ENCODE data around the gene GADD45GIP1.

GRCh38 chr19:12995596-12996405 lies 38.8 kb upstream of the GADD45GIP1 start:
- TF ChIP-seq EZH2phosphoT487 (IDR thresholded peaks at IDR 0.05; ENCODE audit: borderline replicate concordance), result no peak
- no peak for TF ChIP-seq CTCF (conservative IDR thresholded peaks at IDR 0.05; ENCODE audit: low read length)
